ENCODE data around the gene CHD5.

The CHD5 gene

GRCh38 chr1:6172549-6172948 lies 7.6 kb downstream of the CHD5 start:
- DNase-seq, result no peak

DNA sequence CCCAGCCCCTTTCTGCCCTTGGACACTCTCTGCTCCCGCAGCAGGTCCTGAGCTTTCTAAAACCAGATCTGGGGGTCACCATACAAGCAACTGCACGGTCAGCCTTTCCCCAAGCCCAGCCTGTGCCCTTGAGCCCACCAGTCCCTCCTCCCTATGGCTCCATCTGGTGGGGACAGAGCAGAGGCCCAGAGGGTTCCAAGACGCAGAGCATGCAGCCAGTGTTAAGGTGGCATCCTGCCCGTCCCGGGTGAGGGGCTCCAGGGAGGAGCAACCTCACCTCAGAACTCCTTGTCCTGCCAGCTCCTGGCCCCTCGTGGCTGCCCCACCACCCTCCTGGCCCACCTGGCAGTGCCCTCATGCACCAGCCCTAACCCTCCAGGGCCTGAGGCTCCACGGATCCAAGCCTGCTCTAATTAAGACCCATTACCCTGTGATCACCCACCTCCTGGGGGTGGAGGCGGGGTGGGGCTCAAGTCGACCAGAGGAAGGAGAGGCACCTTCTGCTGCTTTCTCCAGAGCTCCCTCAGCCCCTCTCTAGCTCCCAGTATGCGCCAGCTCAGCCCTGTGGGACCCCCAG lies 8.5 kb downstream of the CHD5 start:
- DNase-seq, result peak; percentile 55

- no peak for DNase-seq
These were observed 9.3 kb downstream of the CHD5 start for GRCh38 chr1:6170742-6171201.

DNA sequence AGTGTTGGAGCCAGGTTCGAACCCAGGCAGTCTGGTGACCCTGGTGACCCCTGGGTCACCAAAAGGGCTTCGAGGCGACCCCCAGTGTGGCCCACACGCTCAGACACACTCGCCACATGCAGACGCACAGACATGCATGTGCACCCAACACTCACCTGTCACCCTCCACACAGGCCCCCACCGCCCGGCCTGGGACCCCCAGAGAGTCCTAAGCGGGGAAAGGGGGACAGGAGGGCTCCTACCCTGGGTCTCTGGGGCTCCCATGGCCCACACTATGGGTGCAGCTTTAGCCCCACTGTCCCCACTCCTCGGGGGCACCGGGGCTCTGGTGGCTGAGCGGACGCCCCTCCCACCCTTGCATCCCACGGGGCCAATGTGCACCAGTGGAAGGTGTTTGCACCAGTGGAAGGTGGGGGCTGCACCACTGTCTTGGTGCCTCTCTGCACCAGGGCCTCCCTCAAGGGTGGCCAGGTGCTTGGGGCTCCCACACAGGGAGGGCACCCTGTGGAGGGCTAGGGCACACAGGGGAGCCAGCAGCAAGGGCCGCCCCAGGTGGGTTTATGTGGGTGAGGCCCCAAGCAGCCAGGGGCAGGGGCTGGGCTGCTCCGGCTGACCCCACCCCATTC lies 9.9 kb downstream of the CHD5 start:
- no peak for DNase-seq

- DNase-seq, result no peak
These were observed 11.1 kb downstream of the CHD5 start for GRCh38 chr1:6168947-6169586.

DNA sequence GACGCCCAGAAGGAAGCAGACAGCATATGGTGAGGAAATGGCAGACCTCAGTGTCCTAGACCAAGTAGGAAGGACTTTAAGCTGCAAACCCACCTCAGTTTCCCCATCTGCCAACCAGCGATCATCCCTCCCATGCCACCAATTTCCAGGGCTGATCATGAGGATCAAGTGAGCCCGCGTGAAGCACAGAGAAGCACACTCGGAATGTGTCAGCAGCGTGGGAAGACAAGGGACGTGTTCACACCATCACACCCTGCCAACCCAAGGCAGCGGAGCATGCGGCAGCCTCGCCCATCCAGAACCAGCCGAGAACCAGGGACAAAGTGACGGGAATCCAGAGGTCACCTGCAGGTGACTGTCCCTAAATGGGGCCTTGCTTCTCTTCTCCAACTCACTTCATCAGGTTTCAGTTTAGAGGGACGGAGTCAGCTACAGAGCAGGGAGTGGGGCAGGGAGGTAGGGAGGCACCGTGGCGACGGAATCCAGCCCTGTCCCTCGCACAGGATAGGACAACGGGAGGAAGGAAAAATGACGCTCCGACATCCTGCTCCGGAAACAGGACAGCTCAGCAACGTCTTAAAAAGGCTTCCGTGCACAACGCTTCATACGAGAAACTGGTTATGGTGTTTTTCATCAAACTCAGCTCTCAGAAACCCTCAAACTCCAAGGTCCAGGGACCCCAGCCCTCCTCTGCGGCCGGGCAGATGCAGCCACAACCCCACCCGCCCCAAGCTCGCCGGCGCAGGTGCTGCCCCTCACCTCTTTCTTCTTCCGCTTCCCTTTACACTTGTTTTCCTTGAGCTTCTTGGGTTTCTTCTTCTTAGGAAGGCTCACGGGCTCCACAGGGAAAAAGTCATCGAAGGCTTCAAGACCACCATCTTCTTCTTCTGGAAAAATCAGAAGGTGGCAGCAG lies 12.5 kb downstream of the CHD5 start:
- no peak for DNase-seq

- DNase-seq, result no peak
These were observed 13.3 kb downstream of the CHD5 start for GRCh38 chr1:6166655-6167390.

- no peak for DNase-seq
These were observed 13.9 kb downstream of the CHD5 start for GRCh38 chr1:6166221-6166620.

DNA sequence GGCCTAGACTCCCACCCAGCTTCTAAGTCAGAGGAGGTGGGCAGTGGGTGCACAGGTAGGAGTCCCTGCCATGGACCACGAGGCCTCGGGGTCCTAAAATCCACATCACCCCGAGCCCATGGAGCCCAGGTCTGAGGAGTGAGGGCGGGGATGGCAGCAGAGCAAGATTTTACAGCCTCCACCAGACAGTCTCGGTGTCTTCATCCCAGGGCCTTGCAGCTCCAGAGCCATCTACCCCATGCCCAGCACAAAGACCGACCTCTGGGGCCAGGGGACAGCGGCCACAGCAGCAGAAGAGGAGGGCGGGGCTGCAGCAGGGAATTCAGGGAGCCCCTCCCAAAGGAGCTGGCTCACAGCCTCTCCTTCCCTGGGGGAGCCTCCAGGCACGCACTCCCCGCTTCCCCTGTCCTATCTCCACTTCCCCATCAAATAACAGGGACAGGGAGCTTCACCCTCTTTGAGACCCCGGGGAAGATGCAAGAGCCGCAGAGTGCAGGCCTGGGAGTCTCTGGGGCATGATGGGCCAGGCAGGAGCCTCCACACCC lies 14.6 kb downstream of the CHD5 start:
- no peak for DNase-seq

GRCh38 chr1:6165027-6165426 lies 15.1 kb downstream of the CHD5 start:
- no peak for DNase-seq

DNA sequence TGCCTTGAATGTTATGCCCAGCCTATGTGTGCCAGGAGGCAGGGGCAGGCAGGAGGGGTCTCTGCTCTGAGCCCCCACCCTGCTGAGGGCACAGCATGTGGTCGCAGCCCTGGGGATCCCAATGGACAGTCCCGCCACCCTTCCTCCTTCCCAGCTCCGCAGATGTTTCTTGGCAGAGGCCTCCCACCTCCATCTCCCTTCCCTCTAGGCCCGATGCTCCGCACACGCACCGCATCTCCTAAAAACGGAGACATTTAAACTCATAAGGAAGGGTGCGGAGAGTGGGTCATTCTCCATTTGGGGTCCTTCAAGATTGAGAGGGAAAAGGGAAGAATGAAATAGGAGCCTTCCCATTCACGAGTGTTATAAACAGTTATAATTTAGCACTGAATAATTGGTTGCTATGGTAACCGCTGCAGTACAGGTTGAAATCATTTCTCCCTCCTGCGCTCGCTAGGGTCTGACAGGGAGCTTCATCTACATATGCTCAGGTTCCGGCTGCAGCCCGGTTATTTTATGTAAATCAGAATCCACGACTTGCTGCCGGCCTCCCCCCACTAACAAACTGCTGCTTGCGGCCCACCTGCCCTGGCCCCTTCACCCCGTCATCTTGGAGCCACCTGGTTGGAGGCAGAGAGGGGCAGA lies 16.0 kb downstream of the CHD5 start:
- no peak for DNase-seq

DNA sequence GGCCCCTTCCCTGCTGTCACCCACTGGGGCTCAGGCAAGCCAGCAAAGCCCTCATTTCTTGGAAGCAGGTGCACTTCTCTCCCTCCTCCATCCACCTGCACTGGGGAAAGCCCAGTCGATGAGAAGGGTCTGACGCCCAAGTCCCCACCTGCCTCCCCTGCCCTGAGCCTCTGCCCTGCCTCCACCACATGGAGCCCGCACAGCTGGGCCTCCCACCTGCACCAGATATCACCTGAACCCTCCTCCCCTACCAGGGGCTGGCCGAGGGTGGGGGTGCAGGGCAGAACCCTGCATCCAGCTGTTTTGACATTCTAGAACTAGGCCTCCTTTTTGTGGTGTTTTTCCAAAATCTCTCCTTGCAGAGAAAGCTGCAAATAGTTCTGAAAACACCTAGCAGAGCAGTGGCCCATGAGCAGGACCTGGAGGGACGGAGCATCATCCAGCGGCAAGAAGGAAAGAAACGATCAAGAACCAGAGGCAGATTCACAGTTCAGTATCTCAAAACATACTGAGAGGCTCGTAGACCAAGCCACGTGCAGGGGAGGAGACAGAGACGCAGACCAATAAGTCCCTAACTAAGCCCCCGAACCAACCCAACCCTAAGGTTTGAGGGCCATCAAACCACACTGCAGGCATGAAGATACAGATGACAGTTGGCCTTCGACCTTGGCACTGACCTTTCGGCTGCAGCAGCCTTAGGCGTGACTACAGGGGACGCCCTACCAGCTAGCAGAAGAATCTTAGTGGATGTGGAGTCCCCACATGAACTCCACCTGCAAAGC lies 16.7 kb downstream of the CHD5 start:
- no peak for DNase-seq

DNA sequence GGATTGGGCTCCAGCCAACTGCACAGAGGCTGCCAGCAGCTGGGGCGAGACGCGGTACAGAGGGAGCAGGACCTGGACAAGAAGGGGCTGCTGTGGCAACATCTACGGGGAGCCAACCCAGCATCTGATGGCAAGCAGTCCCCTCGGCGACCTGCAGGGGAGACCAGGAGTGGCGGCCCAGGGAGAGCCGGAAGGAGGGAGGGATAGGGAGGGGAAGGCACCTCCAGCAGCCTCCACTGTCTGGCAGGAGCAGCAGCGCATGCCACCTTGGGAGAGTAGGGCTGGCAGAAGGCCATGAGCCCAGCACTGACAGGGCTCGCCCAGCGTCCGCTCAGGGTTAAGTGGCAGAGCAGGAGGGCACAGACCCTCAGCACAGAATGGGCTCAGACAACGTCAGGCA lies 17.3 kb downstream of the CHD5 start:
- no peak for DNase-seq

GRCh38 chr1:6162341-6162740 lies 17.8 kb downstream of the CHD5 start:
- DNase-seq, result no peak

DNA sequence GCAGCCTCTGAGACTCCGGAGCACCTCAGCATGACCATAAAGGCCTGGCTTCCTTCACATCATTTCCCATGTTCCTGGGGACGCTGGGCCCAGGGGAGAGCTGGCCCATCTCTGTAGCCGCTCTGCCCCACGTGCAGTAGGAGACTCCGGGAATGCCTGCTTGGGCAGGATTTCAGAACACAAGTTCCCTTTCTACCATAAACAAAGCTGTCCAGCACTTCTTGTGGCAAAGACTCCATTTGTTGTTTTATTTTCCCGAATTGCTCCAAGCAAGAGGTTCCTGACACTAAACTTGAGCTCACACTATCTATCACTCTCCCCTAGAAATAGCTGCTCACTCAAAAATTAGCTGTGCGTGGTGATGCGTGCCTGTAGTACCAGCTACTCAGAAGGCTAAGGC lies 21.9 kb downstream of the CHD5 start:
- no peak for DNase-seq

GRCh38 chr1:6157528-6158174 lies 22.5 kb downstream of the CHD5 start:
- DNase-seq, result no peak

DNA sequence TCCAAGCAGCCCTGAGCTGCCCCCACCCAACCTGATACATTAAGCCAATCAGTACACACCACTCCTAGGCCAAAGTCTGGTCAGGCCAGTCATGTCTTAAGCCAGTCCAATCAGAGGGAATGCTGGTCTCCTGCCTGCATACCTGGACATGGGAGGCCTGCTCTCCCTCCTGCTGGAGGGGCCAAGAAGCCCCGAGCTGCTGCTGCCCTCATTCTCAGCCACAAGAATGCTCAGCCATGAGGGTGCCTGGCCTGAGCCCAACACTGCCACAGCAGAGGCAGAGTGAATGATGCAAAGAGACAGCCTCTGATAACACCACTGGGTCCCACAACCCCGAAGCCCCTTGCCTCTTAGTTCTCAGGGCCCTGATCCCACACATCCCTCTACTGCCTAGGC lies 23.0 kb downstream of the CHD5 start:
- no peak for DNase-seq

DNA sequence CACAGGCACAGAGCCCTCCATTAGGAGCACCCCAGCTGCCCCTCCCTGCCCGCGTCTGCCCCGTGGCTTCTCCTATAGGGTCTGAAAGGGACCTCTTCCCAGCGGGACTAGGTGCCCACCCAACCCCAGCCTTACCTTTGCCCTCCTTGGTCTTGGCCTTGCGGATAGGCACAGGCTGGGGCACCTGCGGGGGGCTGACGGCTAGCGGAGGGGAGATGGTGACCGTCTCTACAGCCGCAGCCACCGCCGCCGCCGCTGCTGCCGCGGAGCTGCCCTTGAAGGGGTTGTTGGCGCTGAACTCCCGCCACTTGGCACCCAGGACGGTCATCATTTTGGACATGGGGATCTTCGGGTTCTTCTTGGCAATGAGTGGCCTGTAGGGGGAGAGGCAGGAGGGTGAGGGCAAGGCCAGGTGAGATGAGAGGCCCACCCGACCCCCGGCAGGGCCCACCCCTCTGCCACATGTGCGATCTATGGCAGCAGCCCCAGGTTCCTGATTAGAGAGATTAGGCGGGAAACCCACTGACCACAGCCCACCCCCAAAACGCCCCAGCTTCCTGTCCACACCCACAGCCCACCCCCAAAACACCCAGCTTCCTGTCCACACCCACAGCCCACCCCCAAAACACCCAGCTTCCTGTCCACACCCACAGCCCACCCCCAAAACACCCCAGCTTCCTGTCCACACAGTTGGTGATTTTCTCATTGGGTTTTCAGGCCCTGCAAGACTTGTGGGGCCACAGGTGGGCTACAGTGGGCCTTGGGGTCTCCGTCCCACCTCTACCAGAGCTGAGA lies 25.4 kb downstream of the CHD5 start:
- DNase-seq, result no peak

- peak; percentile 55 for DNase-seq
These were observed 27.2 kb downstream of the CHD5 start for GRCh38 chr1:6152882-6153281.

- DNase-seq, result no peak
These were observed 27.9 kb downstream of the CHD5 start for GRCh38 chr1:6152181-6152580.
